WTC11 (cell line): ENCODE measurements around the gene RANBP3L. TPM values are rescaled to one million over a fixed set of nuclear protein-coding genes. Genes with fewer than 3 reads are reported as not detected.

Source experiments
- ATAC-seq: fragments of 200-7000 bp; cut with Tn5 transposase; 2 replicates; pipeline ENCODE4 v1.10.0; 2021; ENCODE audit warnings: mild to moderate bottlenecking, moderate library complexity
- CTCF ChIA-PET: fragments of 300-600 bp; sonication (Branson Sonifier 250); formaldehyde crosslinking; loops from one replicate; lab custom pipeline; 2021; ENCODE audit warnings: antibody characterized with exemption; lab: Charles Lee
- POLR2A ChIA-PET: fragments of 350-600 bp; sonication (Branson Sonifier 250); formaldehyde crosslinking; loops from one replicate; lab custom pipeline; 2021; ENCODE audit warnings: antibody characterized with exemption; lab: Charles Lee
- DNase-seq: peaks from one replicate; pipeline ENCODE4 v3.0.0; 2021; ENCODE audit warnings: low spot score
- H3K27ac Mint-ChIP-seq: 2 replicates; pipeline ENCODE4 v1.8.0; 2021; ENCODE audit warnings: mixed read lengths
- H3K27me3 Mint-ChIP-seq: 2 replicates; pipeline ENCODE4 v1.8.0; 2021; ENCODE audit warnings: low read depth, mild to moderate bottlenecking, moderate library complexity, mixed read lengths
- H3K36me3 Mint-ChIP-seq: 2 replicates; pipeline ENCODE4 v1.8.0; 2021; ENCODE audit warnings: mixed read lengths
- H3K4me1 Mint-ChIP-seq: 2 replicates; pipeline ENCODE4 v1.8.0; 2022; ENCODE audit warnings: mixed read lengths
- H3K4me3 Mint-ChIP-seq: 2 replicates; pipeline ENCODE4 v1.8.0; 2021; ENCODE audit warnings: mild to moderate bottlenecking, moderate library complexity, mixed read lengths
- H3K9me3 Mint-ChIP-seq: 2 replicates; pipeline ENCODE4 v1.8.0; 2021; ENCODE audit warnings: mixed read lengths
- AFF4 ChIP-seq: sonication (generic); formaldehyde crosslinking; IDR thresholded peaks from 2 replicates; pipeline ENCODE4 v1.8.1; 2023; ENCODE audit warnings: mild to moderate bottlenecking, missing genetic modification reagents, borderline replicate concordance
- ELF4 ChIP-seq: sonication (generic); formaldehyde crosslinking; IDR thresholded peaks from 2 replicates; pipeline ENCODE4 v1.8.1; 2022; ENCODE audit warnings: low read depth, mild to moderate bottlenecking, moderate library complexity, missing genetic modification reagents
- FOXP1 ChIP-seq: sonication (generic); formaldehyde crosslinking; IDR thresholded peaks from 2 replicates; pipeline ENCODE4 v1.8.0; 2022; ENCODE audit warnings: missing genetic modification reagents, mild to moderate bottlenecking, moderate library complexity, borderline replicate concordance
- HMGXB4 ChIP-seq: sonication (generic); formaldehyde crosslinking; IDR thresholded peaks from 2 replicates; pipeline ENCODE4 v1.8.1; 2023; ENCODE audit warnings: mild to moderate bottlenecking, moderate library complexity, missing genetic modification reagents
- IRF1 ChIP-seq: sonication (generic); formaldehyde crosslinking; IDR thresholded peaks from 2 replicates; pipeline ENCODE4 v1.8.0; 2023; ENCODE audit warnings: missing genetic modification reagents
- JUN ChIP-seq: sonication (generic); formaldehyde crosslinking; IDR thresholded peaks from 2 replicates; pipeline ENCODE4 v1.8.0; 2023; ENCODE audit warnings: mild to moderate bottlenecking, missing genetic modification reagents
- MYBL2 ChIP-seq: sonication (generic); formaldehyde crosslinking; IDR thresholded peaks from 2 replicates; pipeline ENCODE4 v1.8.1; 2023; ENCODE audit warnings: mild to moderate bottlenecking, moderate library complexity, missing genetic modification reagents
- NR3C1 ChIP-seq: sonication (generic); formaldehyde crosslinking; conservative IDR thresholded peaks from 2 replicates; pipeline ENCODE4 v1.8.1; 2023; ENCODE audit warnings: low read depth, mild to moderate bottlenecking, missing genetic modification reagents
- OVOL2 ChIP-seq: fragments of 250-450 bp; sonication (Bioruptor Pico); IDR thresholded peaks from 2 replicates; pipeline ENCODE4 v1.9.0; 2021; ENCODE audit warnings: mild to moderate bottlenecking, borderline replicate concordance
- PREB ChIP-seq: sonication (generic); formaldehyde crosslinking; IDR thresholded peaks from 2 replicates; pipeline ENCODE4 v1.8.1; 2022; ENCODE audit warnings: mild to moderate bottlenecking, missing genetic modification reagents, moderate library complexity, borderline replicate concordance
- SOX15 ChIP-seq: fragments of 250-450 bp; sonication (Bioruptor Pico); IDR thresholded peaks from 2 replicates; pipeline ENCODE4 v1.9.0; 2021; ENCODE audit warnings: mild to moderate bottlenecking
- ZBTB43 ChIP-seq: sonication (generic); formaldehyde crosslinking; IDR thresholded peaks from 2 replicates; pipeline ENCODE4 v1.8.1; 2023; ENCODE audit warnings: mild to moderate bottlenecking, missing genetic modification reagents
- ZNF232 ChIP-seq: sonication (generic); formaldehyde crosslinking; IDR thresholded peaks from 2 replicates; pipeline ENCODE4 v1.8.0; 2022; ENCODE audit warnings: mild to moderate bottlenecking, missing genetic modification reagents
- ZNF317 ChIP-seq: sonication (generic); formaldehyde crosslinking; IDR thresholded peaks from 2 replicates; pipeline ENCODE4 v1.8.1; 2023; ENCODE audit warnings: low read depth, mild to moderate bottlenecking, moderate library complexity, missing genetic modification reagents, borderline replicate concordance
- ZNF396 ChIP-seq: fragments of 250-450 bp; sonication (Bioruptor Pico); IDR thresholded peaks from 2 replicates; pipeline ENCODE4 v1.8.0; 2021; ENCODE audit warnings: mild to moderate bottlenecking, moderate library complexity, borderline replicate concordance
- ZNF416 ChIP-seq: fragments of 250-450 bp; sonication (Bioruptor Pico); IDR thresholded peaks from 2 replicates; pipeline ENCODE4 v1.9.0; 2021; ENCODE audit warnings: mild to moderate bottlenecking, inconsistent platforms
- ZNF423 ChIP-seq: fragments of 250-450 bp; sonication (Bioruptor Pico); IDR thresholded peaks from 2 replicates; pipeline ENCODE4 v2.1.2; 2022; ENCODE audit warnings: mild to moderate bottlenecking, moderate library complexity
- ZNF512 ChIP-seq: sonication (generic); formaldehyde crosslinking; IDR thresholded peaks from 2 replicates; pipeline ENCODE4 v1.8.1; 2022; ENCODE audit warnings: missing genetic modification reagents, borderline replicate concordance
- total RNA-seq: library from RNA; stranded (reverse); gene quantifications from 3 replicates; pipeline ENCODE4 v1.2.3, GENCODE V29; 2021
- TF ChIP-seq, protein P1 (sequence below): fragments of 200-600 bp; IDR thresholded peaks from 2 replicates; pipeline ENCODE4 v1.8.0; 2022; ENCODE audit warnings: antibody characterized with exemption

Gene RANBP3L
- total RNA-seq, 1 experiment from 2014 or later = not detected

DNA sequence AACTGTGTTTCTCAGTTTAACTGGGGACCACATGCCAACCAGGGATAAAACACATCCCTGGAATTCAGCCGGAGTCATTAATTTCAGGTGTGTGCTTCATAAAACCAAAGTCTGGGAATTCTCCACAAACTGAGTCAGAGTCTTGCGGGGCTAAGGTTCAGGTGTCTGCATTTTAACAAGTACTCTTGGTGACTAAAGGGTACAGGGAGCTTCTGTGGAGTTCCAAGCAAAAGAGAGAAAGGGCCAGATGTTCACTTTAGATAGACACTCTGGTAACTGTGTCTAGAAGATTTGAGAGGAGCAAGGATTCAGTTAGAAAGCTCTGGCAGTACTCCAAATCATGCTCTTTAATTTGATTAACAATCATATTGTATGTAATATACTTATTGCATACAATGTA, 64.0 kb downstream of the RANBP3L start:
- Mint-ChIP-seq H3K27me3 (peaks cover 7% of the 10 kb centered on the region), H3K36me3 (no peaks in the 10 kb centered on the region), H3K4me3 (no peak overlapping the region), H3K27ac (no peak overlapping the region), H3K9me3 (no peaks in the 10 kb centered on the region), H3K4me1 (peaks cover 21% of the 10 kb centered on the region)
- ChIA-PET POLR2A (no interaction called here), CTCF (interaction anchor here (1.8 kb wide), 1 partner anchor 159 kb away, joined by 7 read pairs; no protein-coding TSS in a partner anchor)
- DNase-seq (no peak), ATAC-seq (no peak)
- no peak for TF ChIP-seq ZNF512
- TF ChIP-seq ZNF317 (CRISPR knock-in tag) = no peak
- TF ChIP-seq HMGXB4 (CRISPR knock-in tag) = no peak
- TF ChIP-seq IRF1 (CRISPR knock-in tag) = no peak
- TF ChIP-seq NR3C1 (CRISPR knock-in tag) = no peak
- TF ChIP-seq ZNF416 (CRISPR knock-in tag) = no peak
- no peak for TF ChIP-seq ZNF232 (CRISPR knock-in tag)
- TF ChIP-seq ZBTB43 (CRISPR knock-in tag) = no peak
- TF ChIP-seq ELF4 (CRISPR knock-in tag) = no peak
- no peak for TF ChIP-seq MYBL2
- no peak for TF ChIP-seq FOXP1 (CRISPR knock-in tag)

GRCh38 chr5:36236801-36237200, 64.9 kb downstream of the RANBP3L start:
- Mint-ChIP-seq H3K36me3 (no peaks in the 10 kb centered on the region), H3K4me1 (peaks cover 18% of the 10 kb centered on the region), H3K27ac (no peak overlapping the region), H3K4me3 (no peak overlapping the region), H3K27me3 (no peaks in the 10 kb centered on the region), H3K9me3 (no peaks in the 10 kb centered on the region)
- no peak for ATAC-seq
- ChIA-PET POLR2A (no interaction called here), CTCF (interaction anchor here (0.7 to 1.8 kb wide), 3 partner anchors 12 to 386 kb away, joined by 3 to 7 read pairs (median 3); no protein-coding TSS in a partner anchor)
- TF ChIP-seq ZNF396 (CRISPR knock-in tag) (no peak), AFF4 (no peak), ZNF317 (CRISPR knock-in tag) (no peak), OVOL2 (no peak), ZNF423 (CRISPR knock-in tag) (no peak), JUN (CRISPR knock-in tag) (no peak), NR3C1 (CRISPR knock-in tag) (no peak), PREB (CRISPR knock-in tag) (no peak), IRF1 (CRISPR knock-in tag) (no peak), SOX15 (CRISPR knock-in tag) (no peak)
- TF ChIP-seq, protein P1, sequence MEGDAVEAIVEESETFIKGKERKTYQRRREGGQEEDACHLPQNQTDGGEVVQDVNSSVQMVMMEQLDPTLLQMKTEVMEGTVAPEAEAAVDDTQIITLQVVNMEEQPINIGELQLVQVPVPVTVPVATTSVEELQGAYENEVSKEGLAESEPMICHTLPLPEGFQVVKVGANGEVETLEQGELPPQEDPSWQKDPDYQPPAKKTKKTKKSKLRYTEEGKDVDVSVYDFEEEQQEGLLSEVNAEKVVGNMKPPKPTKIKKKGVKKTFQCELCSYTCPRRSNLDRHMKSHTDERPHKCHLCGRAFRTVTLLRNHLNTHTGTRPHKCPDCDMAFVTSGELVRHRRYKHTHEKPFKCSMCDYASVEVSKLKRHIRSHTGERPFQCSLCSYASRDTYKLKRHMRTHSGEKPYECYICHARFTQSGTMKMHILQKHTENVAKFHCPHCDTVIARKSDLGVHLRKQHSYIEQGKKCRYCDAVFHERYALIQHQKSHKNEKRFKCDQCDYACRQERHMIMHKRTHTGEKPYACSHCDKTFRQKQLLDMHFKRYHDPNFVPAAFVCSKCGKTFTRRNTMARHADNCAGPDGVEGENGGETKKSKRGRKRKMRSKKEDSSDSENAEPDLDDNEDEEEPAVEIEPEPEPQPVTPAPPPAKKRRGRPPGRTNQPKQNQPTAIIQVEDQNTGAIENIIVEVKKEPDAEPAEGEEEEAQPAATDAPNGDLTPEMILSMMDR = no peak
- no peak for DNase-seq
